CD4-positive, alpha-beta T cell treated with Interleukin-15 for 1 hour (primary cell): ENCODE data around the gene SHOX.
"Not testable (repeated sequence)": the region's sequence is repeated elsewhere in the genome, so short reads cannot be mapped to it uniquely, and the experiment has no call there.

Experiments
- DNase-seq: peaks from one replicate; pipeline ENCODE4 v3.0.0-alpha.2; 2020

SHOX gene

GRCh38 chrX:638482-639131, 8.0 kb downstream of the SHOX start:
- DNase-seq = no peak

DNA sequence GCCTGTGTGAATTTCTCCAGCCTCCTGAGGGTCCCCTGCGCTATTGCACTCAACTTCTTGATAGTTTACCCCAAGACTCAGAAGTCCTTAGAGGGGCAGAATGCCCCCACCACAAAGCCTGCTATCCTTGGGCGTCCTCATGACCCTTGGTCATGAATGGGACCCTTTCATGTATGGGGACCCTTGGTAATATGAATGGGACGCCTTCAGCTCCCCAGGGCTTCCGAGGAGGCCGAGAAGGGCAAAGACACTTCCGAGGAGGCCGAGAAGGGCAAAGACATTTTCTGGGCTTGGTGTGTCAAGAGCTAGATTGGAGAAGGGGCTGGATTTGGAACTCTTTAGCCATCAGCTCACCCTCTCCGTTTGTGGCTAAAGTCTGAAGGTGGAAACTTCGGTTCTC, 8.6 kb downstream of the SHOX start:
- no peak for DNase-seq

DNA sequence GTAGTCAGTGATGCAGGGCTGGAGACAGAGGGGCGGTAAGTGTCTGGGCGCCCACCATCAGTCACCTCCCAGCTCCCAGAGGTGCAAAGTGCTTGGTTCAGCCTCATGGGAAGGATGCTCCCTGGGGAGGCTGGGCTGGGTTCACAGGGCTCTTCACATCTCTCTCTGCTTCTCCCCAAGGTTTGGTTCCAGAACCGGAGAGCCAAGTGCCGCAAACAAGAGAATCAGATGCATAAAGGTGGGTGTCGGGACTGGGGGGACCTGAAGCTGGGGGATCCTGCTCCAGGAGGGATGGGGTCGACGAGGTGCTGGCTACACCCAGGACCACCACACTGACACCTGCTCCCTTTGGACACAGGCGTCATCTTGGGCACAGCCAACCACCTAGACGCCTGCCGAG, 10.1 kb downstream of the SHOX start:
- no peak for DNase-seq

- no peak for DNase-seq
Observed at GRCh38 chrX:641671-642435, 11.3 kb downstream of the SHOX start.

DNA sequence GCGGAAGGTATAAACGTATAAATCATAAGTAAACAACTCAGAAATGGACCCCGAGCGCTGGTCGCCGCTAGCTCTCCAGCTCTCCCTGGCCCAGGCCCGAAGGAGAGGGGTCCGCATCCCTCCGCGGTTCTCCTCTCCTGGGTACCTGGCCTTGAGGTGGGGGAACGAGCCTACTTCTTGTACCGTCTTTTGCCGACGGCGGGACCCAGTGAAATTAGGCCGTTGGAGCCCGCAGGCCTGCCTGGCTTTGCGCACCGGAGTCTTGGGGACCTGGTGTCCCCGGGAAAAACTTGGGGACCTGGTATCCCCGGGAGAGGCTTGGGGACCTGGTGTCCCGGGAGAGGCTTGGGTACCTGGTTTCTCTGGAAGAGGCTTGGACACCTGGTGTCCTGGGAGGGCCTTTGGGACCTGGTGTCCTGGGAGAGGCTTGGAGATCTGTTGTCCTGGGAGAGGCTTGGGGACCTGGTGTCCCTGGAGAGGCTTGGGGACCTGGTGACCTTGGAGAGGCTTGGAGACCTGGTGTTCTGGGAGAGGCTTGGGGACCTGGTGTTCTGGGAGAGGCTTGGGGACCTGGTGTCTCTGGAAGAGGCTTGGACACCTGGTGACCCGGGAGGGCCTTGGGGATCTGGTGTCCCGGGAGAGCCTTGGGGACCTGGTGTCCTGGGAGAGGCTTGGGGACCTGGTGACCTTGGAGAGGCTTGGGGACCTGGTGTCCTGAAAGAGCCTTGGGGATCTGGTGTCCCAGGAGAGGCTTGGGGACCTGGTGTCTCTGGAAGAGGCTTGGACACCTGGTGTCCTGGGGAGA, 12.0 kb downstream of the SHOX start:
- no peak for DNase-seq

DNA sequence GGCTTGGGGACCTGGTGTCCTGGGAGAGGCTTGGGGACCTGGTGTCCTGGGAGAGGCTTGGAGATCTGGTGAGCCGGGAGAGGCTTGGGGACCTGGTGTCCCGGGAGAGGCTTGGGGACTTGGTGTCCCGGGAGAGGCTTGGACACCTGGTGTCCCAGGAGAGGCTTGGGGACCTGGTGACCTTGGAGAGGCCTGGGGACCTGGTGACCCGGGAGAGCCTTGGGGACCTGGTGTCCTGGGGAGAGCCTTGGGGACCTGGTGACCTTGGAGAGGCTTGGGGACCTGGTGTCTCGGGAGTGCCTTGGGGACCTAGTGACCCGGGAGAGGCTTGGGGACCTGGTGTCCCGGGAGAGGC, 12.6 kb downstream of the SHOX start:
- no peak for DNase-seq

GRCh38 chrX:643911-644303, 13.3 kb downstream of the SHOX start:
- no peak for DNase-seq

DNA sequence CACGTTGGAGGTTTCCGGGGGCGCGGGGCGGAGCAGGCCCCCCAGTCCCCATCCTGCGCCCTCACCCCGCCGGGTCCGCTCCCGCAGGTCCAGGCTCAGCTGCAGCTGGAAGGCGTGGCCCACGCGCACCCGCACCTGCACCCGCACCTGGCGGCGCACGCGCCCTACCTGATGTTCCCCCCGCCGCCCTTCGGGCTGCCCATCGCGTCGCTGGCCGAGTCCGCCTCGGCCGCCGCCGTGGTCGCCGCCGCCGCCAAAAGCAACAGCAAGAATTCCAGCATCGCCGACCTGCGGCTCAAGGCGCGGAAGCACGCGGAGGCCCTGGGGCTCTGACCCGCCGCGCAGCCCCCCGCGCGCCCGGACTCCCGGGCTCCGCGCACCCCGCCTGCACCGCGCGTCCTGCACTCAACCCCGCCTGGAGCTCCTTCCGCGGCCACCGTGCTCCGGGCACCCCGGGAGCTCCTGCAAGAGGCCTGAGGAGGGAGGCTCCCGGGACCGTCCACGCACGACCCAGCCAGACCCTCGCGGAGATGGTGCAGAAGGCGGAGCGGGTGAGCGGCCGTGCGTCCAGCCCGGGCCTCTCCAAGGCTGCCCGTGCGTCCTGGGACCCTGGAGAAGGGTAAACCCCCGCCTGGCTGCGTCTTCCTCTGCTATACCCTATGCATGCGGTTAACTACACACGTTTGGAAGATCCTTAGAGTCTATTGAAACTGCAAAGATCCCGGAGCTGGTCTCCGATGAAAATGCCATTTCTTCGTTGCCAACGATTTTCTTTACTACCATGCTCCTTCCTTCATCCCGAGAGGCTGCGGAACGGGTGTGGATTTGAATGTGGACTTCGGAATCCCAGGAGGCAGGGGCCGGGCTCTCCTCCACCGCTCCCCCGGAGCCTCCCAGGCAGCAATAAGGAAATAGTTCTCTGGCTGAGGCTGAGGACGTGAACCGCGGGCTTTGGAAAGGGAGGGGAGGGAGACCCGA, 14.0 kb downstream of the SHOX start:
- no peak for DNase-seq

GRCh38 chrX:646228-646495, 15.6 kb downstream of the SHOX start:
- DNase-seq = no peak

- no peak for DNase-seq
Observed at GRCh38 chrX:646796-647195, 16.2 kb downstream of the SHOX start.

DNA sequence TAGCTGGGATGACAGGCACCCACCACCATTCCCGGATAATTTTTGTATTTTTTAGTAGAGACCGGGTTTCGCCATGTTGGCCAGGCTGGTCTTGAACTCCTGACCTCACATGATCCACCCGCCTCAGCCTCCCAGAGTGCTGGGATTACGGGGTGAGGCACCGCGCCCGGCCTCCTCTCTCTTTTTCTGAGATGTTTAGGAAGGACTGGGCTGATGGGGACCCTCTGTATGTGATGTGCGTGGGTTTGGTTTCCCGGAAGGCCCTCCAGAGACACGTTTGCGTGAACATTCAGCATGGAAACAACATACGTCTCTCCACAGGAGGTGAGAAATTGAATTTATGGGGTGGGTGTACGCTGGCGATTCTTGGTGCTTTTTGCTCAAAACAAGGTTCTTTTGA, 18.6 kb downstream of the SHOX start:
- DNase-seq = no peak

DNA sequence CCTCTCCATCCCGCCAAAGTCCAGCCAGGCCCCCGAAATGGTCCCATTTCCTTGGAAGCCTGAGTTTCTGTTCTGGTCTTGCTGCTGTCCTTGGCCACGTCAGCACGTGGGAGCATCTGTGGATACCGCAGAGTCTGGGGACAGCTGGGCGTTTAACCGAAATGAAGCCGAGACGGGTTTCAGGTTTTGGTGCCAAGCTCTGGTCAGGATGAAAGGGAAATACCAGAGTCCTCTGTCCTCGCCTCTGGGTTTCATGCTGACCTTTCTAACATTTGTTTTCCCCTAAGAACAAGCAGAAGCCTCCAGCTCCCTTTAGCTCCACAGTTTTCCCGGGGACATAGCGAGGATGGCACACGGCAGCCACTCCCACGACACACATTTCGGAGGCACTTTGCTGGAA, 19.7 kb downstream of the SHOX start:
- DNase-seq = no peak

DNA sequence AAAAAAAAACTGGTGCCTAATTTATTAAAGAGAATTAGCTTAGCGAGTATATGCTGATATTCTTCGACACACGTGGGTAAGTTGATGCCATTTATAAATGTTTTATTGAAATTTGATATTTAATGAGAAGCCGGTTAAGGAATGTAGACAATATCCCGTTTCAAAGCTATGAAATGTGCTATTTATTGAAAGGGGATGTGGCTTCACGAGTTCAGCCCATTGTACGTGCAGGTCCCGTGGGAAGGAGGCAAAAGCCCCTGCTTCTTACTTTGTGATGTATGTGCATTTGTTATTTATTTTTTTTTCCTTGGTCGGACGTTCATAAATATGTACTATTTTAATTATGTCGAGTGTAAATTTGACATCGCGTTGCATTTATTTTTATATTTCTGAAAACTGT, 20.2 kb downstream of the SHOX start:
- DNase-seq = no peak

- not testable (repeated sequence) for DNase-seq
Observed at GRCh38 chrX:651922-652321, 21.3 kb downstream of the SHOX start.

- no peak for DNase-seq
Observed at GRCh38 chrX:652341-652741, 21.8 kb downstream of the SHOX start.

GRCh38 chrX:653306-653705, 22.7 kb downstream of the SHOX start:
- DNase-seq = no peak

DNA sequence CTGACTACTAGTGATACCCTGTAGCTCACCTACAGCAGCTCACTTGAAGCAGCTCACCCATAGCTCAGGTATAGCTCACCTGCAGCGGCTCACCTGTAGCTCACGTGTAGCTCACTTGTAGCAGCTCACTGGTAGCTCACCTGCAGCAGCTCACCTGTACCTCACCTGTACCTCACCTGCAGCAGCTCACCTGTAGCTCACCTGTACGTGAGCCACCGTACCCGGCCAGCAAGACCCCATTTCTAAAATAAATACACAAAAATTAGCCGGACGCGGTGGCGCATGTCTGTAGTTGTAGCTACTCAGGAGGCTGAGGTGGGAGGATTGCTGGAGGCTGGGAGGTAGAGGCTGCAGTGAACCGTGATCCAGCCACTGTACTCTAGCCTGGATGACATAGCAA, 30.6 kb downstream of the SHOX start:
- no peak for DNase-seq

GRCh38 chrX:662126-662525, 31.5 kb downstream of the SHOX start:
- DNase-seq = no peak

DNA sequence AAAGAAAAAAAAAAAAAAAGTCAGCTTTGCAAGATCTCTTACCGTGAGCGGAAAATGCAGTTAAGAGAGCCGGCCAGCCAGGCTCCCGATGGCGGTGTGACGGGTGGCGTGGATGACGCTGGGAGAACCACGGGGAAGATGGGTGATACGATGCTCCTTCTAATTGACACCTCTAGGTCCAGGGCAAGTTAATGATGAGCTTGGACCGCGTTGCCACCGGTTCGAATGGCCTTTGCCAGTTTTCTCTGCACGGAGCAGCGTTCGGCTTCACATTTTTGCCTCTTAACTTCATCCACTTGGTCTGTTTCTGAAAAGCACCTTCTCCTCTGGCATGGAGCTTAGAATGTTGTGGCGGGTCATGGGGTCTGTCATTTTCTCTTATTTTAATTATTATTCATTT, 33.2 kb downstream of the SHOX start:
- DNase-seq = no peak

GRCh38 chrX:666762-667720, 36.5 kb downstream of the SHOX start:
- DNase-seq = no peak

- DNase-seq = no peak
Observed at GRCh38 chrX:670645-671044, 40.1 kb downstream of the SHOX start.

- DNase-seq = no peak
Observed at GRCh38 chrX:672931-673330, 42.3 kb downstream of the SHOX start.
